ENCODE results near the gene DMRT1. TPM values are rescaled to one million over a fixed set of nuclear protein-coding genes. Genes with fewer than 3 reads are reported as not detected.
A peak's percentile ranks its signal among the peaks of the same experiment; 100 is the strongest.

DMRT1 gene
- total RNA-seq, 1 donor from 2014 or later = not detected

DNA sequence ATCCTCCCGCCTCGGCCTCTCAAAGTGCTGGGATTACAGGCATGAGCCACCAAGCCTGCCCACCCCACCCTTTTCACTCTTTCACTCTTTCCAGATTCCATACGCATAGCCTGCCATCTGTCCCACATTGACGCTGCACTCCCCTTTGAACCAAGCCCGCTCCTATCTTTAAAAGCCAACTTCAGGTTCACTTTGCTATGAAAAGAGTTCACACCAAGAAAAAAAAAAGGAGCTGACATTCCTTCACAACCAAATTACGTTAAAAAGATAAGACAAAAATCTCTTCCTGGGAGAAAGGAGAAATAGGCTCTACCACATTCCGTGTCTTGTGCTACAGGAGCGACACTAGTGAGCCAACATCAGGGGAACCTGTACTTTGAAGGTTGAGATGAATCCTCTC, 41.5 kb downstream of the DMRT1 start:
- Mint-ChIP-seq H3K4me3 (ENCODE audit: unreplicated experiment) (no peak overlapping the region), H3K27ac (ENCODE audit: unreplicated experiment) (no peak overlapping the region), H3K9me3 (ENCODE audit: unreplicated experiment) (no peaks in the 10 kb centered on the region), H3K27me3 (ENCODE audit: unreplicated experiment) (peaks cover 5% of the 10 kb centered on the region), H3K36me3 (ENCODE audit: low read depth, unreplicated experiment) (no peaks in the 10 kb centered on the region), H3K4me1 (ENCODE audit: unreplicated experiment) (no peaks in the 10 kb centered on the region)
- no peak for DNase-seq (ENCODE audit: low spot score)
- TF ChIP-seq, protein P1, sequence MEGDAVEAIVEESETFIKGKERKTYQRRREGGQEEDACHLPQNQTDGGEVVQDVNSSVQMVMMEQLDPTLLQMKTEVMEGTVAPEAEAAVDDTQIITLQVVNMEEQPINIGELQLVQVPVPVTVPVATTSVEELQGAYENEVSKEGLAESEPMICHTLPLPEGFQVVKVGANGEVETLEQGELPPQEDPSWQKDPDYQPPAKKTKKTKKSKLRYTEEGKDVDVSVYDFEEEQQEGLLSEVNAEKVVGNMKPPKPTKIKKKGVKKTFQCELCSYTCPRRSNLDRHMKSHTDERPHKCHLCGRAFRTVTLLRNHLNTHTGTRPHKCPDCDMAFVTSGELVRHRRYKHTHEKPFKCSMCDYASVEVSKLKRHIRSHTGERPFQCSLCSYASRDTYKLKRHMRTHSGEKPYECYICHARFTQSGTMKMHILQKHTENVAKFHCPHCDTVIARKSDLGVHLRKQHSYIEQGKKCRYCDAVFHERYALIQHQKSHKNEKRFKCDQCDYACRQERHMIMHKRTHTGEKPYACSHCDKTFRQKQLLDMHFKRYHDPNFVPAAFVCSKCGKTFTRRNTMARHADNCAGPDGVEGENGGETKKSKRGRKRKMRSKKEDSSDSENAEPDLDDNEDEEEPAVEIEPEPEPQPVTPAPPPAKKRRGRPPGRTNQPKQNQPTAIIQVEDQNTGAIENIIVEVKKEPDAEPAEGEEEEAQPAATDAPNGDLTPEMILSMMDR (IDR thresholded peaks at IDR 0.05; ENCODE audit: unreplicated experiment) = no peak

DNA sequence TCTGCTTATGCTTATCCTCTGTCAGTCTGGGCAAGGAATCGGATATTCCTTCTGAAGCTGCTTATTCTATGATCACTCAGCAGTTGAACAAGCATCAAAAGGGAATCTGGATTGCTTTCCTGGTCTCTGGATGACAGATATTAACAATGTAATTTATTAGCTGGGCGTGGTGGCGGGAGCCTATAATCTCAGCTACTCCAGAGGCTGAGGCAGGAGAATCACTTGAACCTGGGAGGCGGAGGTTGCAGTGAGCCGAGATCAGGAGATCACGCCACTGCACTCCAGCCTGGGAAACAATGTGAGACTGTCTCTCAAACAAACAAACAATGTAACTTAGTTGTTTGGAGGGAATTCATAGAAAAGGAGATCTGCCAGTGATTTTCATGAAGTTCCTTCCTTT, 45.4 kb downstream of the DMRT1 start:
- TF ChIP-seq, protein P1 (IDR thresholded peaks at IDR 0.05; ENCODE audit: unreplicated experiment) = no peak
- no peak overlapping the region for H3K27ac Mint-ChIP-seq (ENCODE audit: unreplicated experiment)
- H3K4me3 Mint-ChIP-seq (ENCODE audit: unreplicated experiment) = no peak overlapping the region
- H3K4me1 Mint-ChIP-seq (ENCODE audit: unreplicated experiment) = no peaks in the 10 kb centered on the region
- H3K36me3 Mint-ChIP-seq (ENCODE audit: low read depth, unreplicated experiment) = no peaks in the 10 kb centered on the region
- H3K9me3 Mint-ChIP-seq (ENCODE audit: unreplicated experiment) = no peaks in the 10 kb centered on the region
- peaks cover 8% of the 10 kb centered on the region for H3K27me3 Mint-ChIP-seq (ENCODE audit: unreplicated experiment)
- no peak for DNase-seq (ENCODE audit: low spot score)

DNA sequence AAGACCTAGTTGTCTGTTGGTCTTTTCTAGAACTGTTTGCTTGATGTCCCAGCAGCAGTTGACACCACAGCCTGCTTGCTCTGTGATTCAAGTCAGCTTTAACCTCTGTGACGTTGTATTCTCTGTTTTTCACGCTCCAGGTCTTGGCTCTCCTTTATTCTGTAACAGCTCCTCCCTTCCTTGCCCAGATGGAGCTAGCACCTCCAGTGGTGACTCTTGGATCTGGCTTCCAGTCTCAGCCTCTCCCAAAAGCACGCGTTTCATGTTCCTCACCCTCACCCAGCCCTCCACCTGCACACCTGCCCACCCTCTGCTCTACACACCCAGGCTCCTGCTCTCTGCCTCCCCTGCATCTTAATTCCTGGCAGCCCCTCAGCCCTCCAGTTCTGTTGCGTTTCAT, 50.6 kb downstream of the DMRT1 start:
- H3K4me1 Mint-ChIP-seq (ENCODE audit: unreplicated experiment) = peaks cover 4% of the 10 kb centered on the region
- no peak for DNase-seq (ENCODE audit: low spot score)
- no peak overlapping the region for H3K4me3 Mint-ChIP-seq (ENCODE audit: unreplicated experiment)
- TF ChIP-seq, protein P1 (IDR thresholded peaks at IDR 0.05; ENCODE audit: unreplicated experiment) = no peak
- peaks cover 8% of the 10 kb centered on the region for H3K27me3 Mint-ChIP-seq (ENCODE audit: unreplicated experiment)
- no peak overlapping the region for H3K27ac Mint-ChIP-seq (ENCODE audit: unreplicated experiment)
- H3K9me3 Mint-ChIP-seq (ENCODE audit: unreplicated experiment) = no peaks in the 10 kb centered on the region
- H3K36me3 Mint-ChIP-seq (ENCODE audit: low read depth, unreplicated experiment) = peaks cover 4% of the 10 kb centered on the region

DNA sequence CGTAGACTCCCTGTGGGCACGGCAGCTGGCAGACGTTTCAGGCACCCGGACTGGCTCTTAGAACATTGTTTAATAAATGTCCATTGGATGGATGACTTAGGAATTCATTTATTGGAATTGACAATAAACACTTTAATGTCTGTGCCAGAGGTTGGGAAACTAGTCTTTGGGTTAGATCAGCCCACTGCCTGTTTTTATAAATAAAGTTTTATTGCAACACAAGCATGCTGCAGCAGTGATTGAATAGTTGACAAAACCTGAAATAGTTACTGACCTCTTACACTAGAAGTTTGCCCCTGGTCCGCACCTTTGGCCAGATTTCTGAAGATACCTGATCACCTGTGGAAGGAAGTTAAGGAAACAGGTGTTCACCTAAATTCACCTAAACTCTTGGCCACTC, 51.6 kb downstream of the DMRT1 start:
- DNase-seq (ENCODE audit: low spot score) = no peak
- no peaks in the 10 kb centered on the region for H3K9me3 Mint-ChIP-seq (ENCODE audit: unreplicated experiment)
- peaks cover 4% of the 10 kb centered on the region for H3K36me3 Mint-ChIP-seq (ENCODE audit: low read depth, unreplicated experiment)
- peaks cover 7% of the 10 kb centered on the region for H3K27me3 Mint-ChIP-seq (ENCODE audit: unreplicated experiment)
- no peak overlapping the region for H3K4me3 Mint-ChIP-seq (ENCODE audit: unreplicated experiment)
- H3K27ac Mint-ChIP-seq (ENCODE audit: unreplicated experiment) = no peak overlapping the region
- TF ChIP-seq, protein P1 (IDR thresholded peaks at IDR 0.05; ENCODE audit: unreplicated experiment) = no peak
- peaks cover 4% of the 10 kb centered on the region for H3K4me1 Mint-ChIP-seq (ENCODE audit: unreplicated experiment)

DNA sequence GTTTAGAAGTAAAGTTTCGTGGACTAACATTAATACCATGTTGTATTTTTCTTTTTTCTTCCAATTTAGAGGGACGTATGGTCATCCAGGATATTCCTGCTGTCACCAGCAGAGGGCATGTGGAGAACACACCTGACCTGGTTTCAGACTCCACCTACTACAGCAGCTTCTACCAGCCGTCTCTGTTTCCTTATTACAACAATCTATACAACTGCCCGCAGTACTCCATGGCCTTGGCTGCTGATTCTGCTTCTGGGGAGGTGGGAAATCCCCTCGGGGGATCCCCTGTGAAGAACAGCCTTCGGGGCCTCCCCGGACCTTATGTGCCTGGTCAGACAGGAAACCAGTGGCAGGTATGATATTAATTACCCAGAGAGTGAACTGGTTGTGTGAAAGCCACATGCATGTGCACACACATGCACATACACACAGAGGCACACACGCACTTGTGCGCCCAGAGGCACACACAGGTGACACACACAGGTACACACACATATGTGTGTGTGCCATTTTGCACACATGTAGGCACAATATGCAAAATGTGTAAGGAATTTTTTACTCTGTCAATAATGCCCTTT, 52.4 kb downstream of the DMRT1 start:
- no peaks in the 10 kb centered on the region for H3K9me3 Mint-ChIP-seq (ENCODE audit: unreplicated experiment)
- H3K4me3 Mint-ChIP-seq (ENCODE audit: unreplicated experiment) = no peak overlapping the region
- H3K27me3 Mint-ChIP-seq (ENCODE audit: unreplicated experiment) = peaks cover 7% of the 10 kb centered on the region
- H3K27ac Mint-ChIP-seq (ENCODE audit: unreplicated experiment) = no peak overlapping the region
- TF ChIP-seq, protein P1 (IDR thresholded peaks at IDR 0.05; ENCODE audit: unreplicated experiment) = peak; percentile 91
- DNase-seq (ENCODE audit: low spot score) = peak; percentile 50
- H3K4me1 Mint-ChIP-seq (ENCODE audit: unreplicated experiment) = peaks cover 4% of the 10 kb centered on the region
- H3K36me3 Mint-ChIP-seq (ENCODE audit: low read depth, unreplicated experiment) = peaks cover 4% of the 10 kb centered on the region
